AG04449 (cell line): ENCODE measurements around the gene HTR2A.
A peak's percentile ranks its signal among the peaks of the same experiment; 100 is the strongest.

Source experiments
- CTCF ChIA-PET: fragments of 350-600 bp; formaldehyde crosslinking; extraction: SDS; loops from one replicate; lab custom pipeline; 2021; ENCODE audit warnings: antibody characterized with exemption; lab: Yijun Ruan, JAX
- POLR2A ChIA-PET: fragments of 400-600, 350-600 bp; formaldehyde crosslinking; extraction: SDS; loops from one replicate; lab custom pipeline; 2020; ENCODE audit warnings: antibody characterized with exemption, inconsistent platforms; lab: Yijun Ruan, JAX
- DNase-seq: peaks from one replicate; pipeline ENCODE4 v3.0.0-alpha.2; 2010; ENCODE audit warnings: low read depth, low spot score
- H3K4me3 ChIP-seq: 2 replicates; pipeline ENCODE4 v1.5.1; 2011; ENCODE audit warnings: low read depth, mild to moderate bottlenecking, control low read depth, low read length
- CTCF ChIP-seq: IDR thresholded peaks from one replicate; pipeline ENCODE4 v1.5.1; 2011; ENCODE audit warnings: mild to moderate bottlenecking, moderate library complexity, low read length, control low read depth, inconsistent platforms; ENCODE audit not compliant: insufficient read depth; ENCODE audit errors: missing control alignments

The HTR2A gene

GRCh38 chr13:46896341-46897137 is at the start of gene HTR2A:
HTR2A (minus strand) TSS chr13:46897053; CDS start chr13:46895906, 1,147 bp downstream.
- POLR2A ChIA-PET = no interaction called here
- H3K4me3 ChIP-seq = peak within 1 kb of the TSS; percentile 51
- TF ChIP-seq CTCF = no peak
- no peak for DNase-seq
- CTCF ChIA-PET = interaction anchor here (1.0 to 2.4 kb wide), 8 partner anchors 11 to 877 kb away, joined by 3 to 8 read pairs (median 3); no protein-coding TSS in a partner anchor

- H3K4me3 ChIP-seq = no peak overlapping the region
- ChIA-PET CTCF (no interaction called here), POLR2A (no interaction called here)
- no peak for TF ChIP-seq CTCF
- no peak for DNase-seq
Observed at GRCh38 chr13:46936525-46936924, 39.7 kb upstream of the HTR2A start.

- no peak for TF ChIP-seq CTCF
- CTCF ChIA-PET = interaction anchor here (1.5 kb wide), 1 partner anchor 40 kb away, joined by 4 read pairs; no protein-coding TSS in a partner anchor
- POLR2A ChIA-PET = no interaction called here
- H3K4me3 ChIP-seq = no peak overlapping the region
- DNase-seq = no peak
Observed at GRCh38 chr13:46934749-46935148, 37.9 kb upstream of the HTR2A start.

- no peak for TF ChIP-seq CTCF
- ChIA-PET CTCF (interaction anchor here (0.6 to 1.5 kb wide), 4 partner anchors 12 to 716 kb away, joined by 3 to 4 read pairs (median 3); no protein-coding TSS in a partner anchor), POLR2A (no interaction called here)
- H3K4me3 ChIP-seq = no peak overlapping the region
- DNase-seq = no peak
Observed at GRCh38 chr13:46926916-46927590, 30.2 kb upstream of the HTR2A start.

- no peak for DNase-seq
Observed at GRCh38 chr13:46925486-46925885, 28.6 kb upstream of the HTR2A start.

More at GRCh38 chr13:46925486-46925885, 28.6 kb upstream of the HTR2A start:
- TF ChIP-seq CTCF = no peak
- CTCF ChIA-PET = interaction anchor here (1.2 kb wide), 1 partner anchor 31 kb away, joined by 4 read pairs; no protein-coding TSS in a partner anchor
- H3K4me3 ChIP-seq = no peak overlapping the region
- POLR2A ChIA-PET = no interaction called here
